NCI-H2227 treated with DMSO at 0.1 percent for 48 hours (cell line): ENCODE data around the gene ZMYM1.
A peak's percentile ranks its signal among the peaks of the same experiment; 100 is the strongest.
"Not testable (repeated sequence)": the region's sequence is repeated elsewhere in the genome, so short reads cannot be mapped to it uniquely, and the experiment has no call there.

Experiments
- DNase-seq: peaks from one replicate; lab custom pipeline; 2025; lab: John Stamatoyannopoulos, UW

Gene ZMYM1

DNA sequence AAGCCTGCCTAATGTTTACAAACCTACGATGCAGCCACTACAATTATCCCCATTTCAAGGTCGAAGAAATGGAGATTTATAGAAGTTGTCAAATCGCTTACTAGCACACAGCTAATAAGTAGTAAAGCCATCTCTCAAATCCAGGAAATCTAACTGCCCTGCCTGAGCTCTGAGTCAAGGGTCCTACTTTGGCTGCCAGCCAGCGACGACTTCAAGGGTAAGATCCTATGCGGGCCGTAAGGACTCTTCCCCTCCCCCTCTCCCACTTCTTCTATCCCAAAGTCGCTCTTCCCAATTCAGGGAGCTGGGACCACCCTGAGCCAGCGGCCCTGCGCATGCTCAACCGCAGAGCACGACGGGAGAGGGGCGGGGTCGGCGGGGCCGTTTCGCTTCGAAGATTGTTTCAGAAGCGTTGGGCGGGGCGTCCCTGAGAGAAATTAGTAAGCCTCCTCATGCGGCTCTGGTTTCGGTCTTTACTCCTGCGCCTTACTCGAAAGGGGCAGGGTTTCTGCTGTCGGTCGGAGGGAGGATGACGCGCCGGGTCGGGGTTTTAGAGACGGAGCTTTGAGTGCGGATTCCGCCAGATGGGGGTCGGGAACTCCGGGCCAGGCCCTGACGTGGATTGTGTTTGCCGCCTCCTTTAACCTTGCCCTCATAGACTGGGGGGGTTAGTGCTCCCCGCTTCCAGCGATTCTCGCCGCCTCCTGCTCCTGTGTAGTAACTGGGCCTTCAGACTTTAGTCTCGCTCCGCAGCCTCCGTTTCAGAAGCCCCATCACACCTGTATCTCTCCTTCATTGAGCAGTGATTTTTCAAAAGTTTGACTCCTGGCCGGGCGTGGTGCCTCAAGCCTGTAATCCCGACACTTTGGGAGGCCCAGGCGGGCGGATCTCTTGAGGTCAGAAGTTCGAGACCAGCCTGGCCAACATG lies at the start of gene ZMYM1:
ZMYM1 (plus strand) TSS at position 383 of the 928 bp plus-strand sequence. CDS start 14,603 bp downstream, outside the sequence.
- peak; percentile 95 for DNase-seq

DNA sequence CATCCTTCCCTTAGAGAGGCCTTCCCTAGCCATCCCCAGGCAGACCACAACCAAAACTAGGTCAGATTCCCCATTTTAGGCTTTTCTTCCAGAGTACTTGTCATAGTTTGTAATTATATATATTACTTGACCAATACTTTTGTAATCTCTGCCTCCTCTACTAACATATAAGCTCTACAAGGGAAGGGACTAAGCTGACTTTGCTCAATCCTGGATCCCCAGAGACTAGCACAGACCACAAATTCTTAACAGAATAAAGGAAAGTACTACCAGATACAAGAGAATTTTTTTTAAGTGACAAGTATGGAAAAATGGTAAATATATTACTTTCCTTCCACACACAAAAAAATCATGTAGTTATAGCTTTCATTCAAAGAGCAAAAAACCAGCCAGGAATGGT lies 49.4 kb upstream of the ZMYM1 start:
- no peak for DNase-seq

- DNase-seq: no peak
These were observed 48.8 kb upstream of the ZMYM1 start for GRCh38 chr1:35030338-35030737.

DNA sequence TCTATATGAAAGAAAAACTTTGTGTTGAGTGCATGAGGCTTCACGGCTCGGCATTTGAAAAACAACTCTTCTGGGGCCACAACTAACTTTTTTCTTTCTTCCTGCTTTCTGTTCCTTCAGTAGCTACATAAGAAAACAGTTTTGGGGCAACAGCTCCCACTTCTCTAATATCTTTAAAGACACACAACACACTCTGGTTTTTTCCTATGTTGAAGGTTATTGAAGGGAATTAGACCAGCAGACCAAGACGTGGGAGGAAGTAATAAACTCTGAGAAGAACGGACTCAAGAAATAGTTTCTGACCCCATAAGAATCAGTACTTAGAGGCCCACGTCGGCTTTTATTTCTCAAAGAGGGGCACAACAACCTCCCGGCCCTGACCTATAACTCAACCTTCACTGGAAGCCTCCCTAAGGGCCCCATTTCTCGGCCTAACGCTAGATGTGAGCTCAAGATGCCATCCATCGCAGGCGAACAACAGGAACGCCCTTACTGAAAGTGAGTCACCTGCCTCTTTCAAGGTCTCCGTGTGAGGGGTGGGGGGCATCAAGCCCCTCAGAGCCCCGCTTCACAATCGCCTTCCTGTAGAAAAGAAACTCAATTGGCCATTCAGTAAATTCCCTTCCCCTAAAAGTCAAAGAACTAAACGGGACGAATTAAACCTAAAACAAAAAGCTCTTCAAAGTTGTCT lies 48.3 kb upstream of the ZMYM1 start:
- DNase-seq: peak; percentile 51

- no peak for DNase-seq
These were observed 46.8 kb upstream of the ZMYM1 start for GRCh38 chr1:35032384-35032739.

DNA sequence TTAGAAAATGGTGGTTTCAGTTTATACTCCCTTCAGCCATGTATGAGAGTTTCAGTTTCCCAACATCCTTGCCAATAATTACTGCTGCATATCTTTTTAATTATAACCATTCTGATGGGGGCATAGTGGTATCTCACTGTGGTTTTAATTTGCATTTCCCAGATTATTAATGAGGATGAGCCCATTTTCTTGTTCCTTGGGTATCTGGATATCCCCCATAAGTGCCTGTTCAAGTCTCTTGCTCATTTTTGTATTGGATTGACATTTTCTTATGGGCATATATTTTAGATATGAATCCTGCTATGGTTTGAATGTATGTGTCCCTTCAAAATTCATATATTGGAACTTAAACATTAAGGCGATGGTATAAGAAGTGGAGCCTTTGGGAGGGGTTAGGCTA lies 45.8 kb upstream of the ZMYM1 start:
- DNase-seq: no peak

GRCh38 chr1:35036621-35037020 lies 42.6 kb upstream of the ZMYM1 start:
- no peak for DNase-seq

DNA sequence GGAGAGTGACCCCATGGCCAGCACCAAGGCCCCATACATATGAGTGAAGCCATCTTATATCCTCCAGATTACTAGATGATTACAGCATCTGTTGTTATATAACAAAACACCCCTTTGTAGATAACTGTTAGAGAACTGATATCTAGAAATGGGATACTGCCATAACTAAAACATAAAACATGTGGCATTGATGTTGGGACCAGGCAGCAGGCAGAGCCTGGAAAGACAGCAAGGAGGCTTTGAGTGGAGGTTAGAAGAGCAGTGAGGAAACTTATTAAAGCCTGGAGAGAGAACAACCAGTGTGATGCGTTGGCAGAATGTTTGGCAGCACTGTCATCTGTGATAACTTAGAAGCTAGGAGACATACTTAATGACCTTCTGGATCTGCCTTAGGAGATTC lies 42.0 kb upstream of the ZMYM1 start:
- no peak for DNase-seq

- no peak for DNase-seq
These were observed 40.5 kb upstream of the ZMYM1 start for GRCh38 chr1:35038723-35039122.

GRCh38 chr1:35043498-35043897 lies 35.7 kb upstream of the ZMYM1 start:
- no peak for DNase-seq

- no peak for DNase-seq
These were observed 34.8 kb upstream of the ZMYM1 start for GRCh38 chr1:35044431-35044830.

GRCh38 chr1:35046730-35047129 lies 32.5 kb upstream of the ZMYM1 start:
- no peak for DNase-seq

- DNase-seq: no peak
These were observed 31.9 kb upstream of the ZMYM1 start for GRCh38 chr1:35047188-35047858.

DNA sequence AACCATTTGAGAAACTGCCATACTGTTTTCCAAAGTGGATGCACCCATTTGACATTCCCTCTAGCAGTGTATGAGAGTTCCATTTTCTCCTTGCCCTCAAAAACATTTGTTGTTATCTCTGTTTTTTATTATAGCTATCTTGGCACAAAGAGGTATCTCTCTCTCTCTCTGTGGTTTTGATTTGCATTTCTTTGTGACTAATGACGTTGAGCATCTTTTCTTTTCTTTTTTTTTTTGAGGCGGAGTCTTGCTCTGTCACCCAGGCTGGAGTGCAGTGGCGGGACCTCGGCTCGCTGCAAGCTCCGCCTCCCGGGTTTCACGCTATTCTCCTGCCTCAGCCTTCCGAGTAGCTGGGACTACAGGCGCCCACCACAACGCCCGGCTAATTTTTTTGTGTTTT lies 30.1 kb upstream of the ZMYM1 start:
- no peak for DNase-seq

DNA sequence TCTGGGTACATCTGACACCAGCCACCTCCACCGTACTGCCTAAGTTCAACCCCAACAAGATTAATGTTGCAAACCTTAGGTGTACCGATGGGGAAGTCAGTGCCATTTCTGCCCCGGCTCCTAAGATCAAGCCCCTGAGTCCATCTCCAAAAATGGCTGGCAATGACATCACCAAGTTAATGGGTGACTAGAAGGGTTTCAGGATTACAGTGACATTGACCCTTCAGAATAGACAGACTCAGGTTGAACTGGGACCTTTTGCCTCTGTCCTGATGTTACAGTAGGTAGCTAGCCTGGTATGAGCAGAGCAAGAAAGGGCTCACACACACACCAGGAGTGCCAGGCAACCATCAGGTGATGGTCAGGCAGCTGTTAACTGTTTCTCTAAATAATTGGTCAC lies 25.8 kb upstream of the ZMYM1 start:
- DNase-seq: no peak

GRCh38 chr1:35054282-35054681 lies 24.9 kb upstream of the ZMYM1 start:
- DNase-seq: not testable (repeated sequence)

GRCh38 chr1:35058321-35058720 lies 20.9 kb upstream of the ZMYM1 start:
- not testable (repeated sequence) for DNase-seq

GRCh38 chr1:35058988-35059387 lies 20.2 kb upstream of the ZMYM1 start:
- DNase-seq: no peak

DNA sequence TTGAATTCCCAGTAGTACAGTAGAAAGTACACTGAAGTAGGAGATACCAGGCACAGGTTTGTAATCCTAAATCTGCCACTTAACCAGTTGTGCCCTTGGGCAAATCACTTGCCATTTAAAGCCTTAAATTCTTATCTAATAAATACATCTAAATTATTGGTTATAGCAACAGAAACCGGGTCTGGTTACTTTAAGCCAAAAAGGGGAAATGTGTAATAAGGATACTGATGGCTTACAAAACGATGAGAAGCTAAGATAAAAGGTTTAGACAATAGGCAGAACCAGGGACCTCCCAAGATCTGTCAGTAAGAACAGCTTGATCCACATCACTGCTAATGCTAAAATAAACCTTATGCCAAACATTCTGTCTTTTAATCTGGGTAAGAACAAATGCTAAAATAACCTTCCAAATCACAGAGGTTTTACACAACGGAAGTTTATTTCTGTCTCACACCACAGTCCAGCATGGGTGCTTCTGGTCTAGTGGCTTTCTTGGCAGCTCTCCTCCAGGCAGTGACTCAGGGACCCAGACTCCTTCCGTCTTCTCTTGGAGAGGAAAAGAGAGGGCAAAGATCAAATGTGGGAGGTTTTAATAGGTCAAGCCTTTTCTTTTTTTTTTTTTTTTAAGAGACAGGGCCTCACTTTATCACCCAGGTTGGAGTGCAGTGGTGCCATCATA lies 16.5 kb upstream of the ZMYM1 start:
- DNase-seq: no peak

DNA sequence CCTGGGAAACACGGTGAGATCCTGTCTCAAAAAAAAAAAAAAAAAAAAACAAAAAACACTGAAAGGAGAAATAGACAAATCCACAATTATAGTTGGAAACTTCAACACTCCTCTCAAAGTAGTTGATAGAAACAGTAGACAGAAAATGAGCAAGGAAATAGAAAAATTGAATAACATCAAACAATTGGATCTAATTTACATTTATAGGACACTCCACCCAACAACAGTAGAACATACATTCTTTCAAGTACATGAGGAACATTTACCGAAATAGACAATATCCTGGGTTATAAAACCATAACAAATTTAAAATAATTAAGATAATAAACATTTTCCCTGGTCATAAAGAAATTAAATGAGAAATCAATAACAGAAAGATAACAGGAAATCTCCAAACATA lies 14.9 kb upstream of the ZMYM1 start:
- no peak for DNase-seq

DNA sequence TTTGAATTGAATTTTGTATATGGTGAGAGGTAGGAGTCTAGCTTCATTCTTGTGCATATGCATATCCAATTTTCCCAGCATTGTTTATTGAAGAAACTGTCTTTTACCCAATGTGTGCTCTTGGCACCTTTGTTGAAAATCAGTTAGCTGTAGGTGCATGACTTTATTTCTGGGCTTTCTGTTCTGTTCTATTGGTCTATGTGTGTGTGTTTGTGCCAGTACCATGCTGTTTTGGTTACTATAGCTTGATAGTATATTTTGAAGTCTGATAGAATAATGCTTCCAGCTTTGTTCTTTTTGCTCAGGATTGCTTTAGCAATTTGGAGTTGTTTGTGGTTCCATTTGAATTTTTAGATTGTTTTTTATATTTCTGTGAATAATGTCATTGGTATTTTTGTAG lies 9.4 kb upstream of the ZMYM1 start:
- no peak for DNase-seq

DNA sequence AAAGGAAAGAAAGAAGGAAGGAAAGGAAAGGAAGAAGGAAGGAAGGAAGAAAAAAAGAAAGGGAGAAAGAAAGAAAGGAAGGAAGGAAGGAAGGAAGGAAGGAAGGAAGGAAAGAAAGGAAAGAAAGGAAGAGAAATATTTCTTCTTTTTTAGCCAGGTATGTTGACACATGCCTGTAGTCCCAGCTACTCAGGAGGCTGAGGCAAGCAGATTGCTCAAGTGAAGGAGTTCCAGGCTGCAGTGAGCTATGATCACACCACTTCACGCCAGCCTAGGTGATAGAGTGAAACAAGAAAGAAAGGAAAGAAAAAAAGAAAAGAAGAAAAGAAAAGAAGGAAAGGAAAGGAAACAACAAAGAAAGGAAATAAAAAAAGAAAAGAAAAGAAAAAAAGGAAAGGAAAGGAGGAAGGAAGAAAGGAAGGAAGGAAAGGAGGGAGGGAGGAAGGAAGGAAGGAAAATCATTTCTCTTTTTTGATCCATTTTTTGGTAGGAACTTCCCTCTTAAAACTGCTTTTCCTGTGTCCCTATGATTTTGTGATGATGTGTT lies 5.8 kb upstream of the ZMYM1 start:
- DNase-seq: no peak
